ENCODE data around the gene LRG1. TPM values are rescaled to one million over a fixed set of nuclear protein-coding genes. Genes with fewer than 3 reads are reported as not detected.

LRG1 gene
- total and polyA plus RNA-seq, 8 donors: 2.1 to 23.3 (median 7.6) TPM; not detected in 1

DNA sequence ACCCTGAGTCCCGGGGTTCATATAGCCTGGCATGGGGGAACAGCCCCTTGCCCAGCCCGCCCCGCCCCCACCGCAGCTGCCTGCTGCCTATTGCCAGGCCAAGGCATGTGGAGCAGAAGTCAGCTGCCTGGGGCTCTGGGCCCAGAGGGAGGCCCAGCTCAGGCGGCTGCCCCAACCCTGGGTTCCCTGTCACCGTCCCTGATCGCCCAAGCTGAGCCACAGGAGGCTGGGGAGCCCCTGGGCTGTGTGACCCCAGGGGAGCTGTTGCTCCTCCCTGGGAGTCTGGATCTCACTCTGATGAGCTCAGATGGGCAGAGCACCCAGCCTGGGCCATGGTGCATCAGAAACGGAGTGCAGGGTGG, 22.9 kb downstream of the LRG1 start:
- WGBS, 5 donors: 43 to 60% (median 54%) methylated on average over 1 to 8 of the region's 8 CpGs
- H3K27ac ChIP-seq: peak overlapping the region in 3 of 5 donors; percentile 77 to 89 (median 82)

DNA sequence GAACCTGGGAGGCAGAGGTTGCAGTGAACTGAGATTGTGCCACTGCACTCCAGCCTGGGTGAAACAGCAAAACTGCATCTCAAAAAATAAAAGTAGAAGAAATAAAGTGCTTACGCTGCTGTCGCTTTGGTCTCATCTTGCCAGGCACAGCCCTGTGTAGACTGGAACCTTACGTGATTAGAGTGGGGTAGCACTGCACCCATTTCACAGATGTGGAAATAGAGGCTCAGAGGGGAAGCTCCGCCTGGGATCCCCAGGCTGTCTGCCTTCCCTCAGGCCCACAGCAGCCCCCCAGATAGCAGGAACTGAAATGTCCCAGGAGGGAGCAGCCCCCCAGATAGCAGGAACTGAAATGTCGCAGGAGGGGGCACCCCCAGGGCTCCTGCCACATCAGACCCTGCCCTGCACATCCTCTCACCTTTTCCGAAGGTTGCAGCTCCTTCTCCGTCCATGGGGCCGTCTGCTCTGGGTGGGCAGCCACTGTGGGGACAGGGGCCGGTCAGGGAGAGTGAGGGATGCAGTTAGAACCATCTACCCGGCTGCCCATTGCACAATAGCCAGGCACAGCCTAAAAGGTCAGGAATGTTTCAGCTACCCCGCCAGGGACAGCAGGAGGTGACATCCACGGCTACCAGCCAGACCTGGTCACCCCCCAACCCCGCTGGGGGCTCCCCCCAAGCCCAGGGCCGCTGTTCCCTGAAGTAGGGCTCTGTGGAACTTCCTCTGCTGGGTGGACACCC, 23.5 kb downstream of the LRG1 start:
- WGBS, 5 donors: 63 to 80% (median 77%) methylated on average over 12 to 14 of the region's 14 CpGs
- DNase-seq: no peak
- intact Hi-C loops (cut with DNase I; ENCODE audit: low total_unique reads): no loop called here
- TF ChIP-seq POLR2AphosphoS5 (IDR thresholded peaks at IDR 0.05) (no peak), EP300 (IDR thresholded peaks at IDR 0.05) (no peak), POLR2A (IDR thresholded peaks at IDR 0.05) (no peak)
- TF ChIP-seq, protein P1, sequence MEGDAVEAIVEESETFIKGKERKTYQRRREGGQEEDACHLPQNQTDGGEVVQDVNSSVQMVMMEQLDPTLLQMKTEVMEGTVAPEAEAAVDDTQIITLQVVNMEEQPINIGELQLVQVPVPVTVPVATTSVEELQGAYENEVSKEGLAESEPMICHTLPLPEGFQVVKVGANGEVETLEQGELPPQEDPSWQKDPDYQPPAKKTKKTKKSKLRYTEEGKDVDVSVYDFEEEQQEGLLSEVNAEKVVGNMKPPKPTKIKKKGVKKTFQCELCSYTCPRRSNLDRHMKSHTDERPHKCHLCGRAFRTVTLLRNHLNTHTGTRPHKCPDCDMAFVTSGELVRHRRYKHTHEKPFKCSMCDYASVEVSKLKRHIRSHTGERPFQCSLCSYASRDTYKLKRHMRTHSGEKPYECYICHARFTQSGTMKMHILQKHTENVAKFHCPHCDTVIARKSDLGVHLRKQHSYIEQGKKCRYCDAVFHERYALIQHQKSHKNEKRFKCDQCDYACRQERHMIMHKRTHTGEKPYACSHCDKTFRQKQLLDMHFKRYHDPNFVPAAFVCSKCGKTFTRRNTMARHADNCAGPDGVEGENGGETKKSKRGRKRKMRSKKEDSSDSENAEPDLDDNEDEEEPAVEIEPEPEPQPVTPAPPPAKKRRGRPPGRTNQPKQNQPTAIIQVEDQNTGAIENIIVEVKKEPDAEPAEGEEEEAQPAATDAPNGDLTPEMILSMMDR (IDR thresholded peaks at IDR 0.05): no peak
- peak overlapping the region in 3 of 4 donors; percentile 33 to 45 (median 41) for H3K4me3 ChIP-seq
- H3K36me3 ChIP-seq: peaks cover 0 to 28% (median 9%) of the 10 kb centered on the region in 4 donors
- H3K27me3 ChIP-seq: peaks cover 0 to 8% (median 0%) of the 10 kb centered on the region in 3 donors
- H3K27ac ChIP-seq: peak overlapping the region in 2 of 5 donors; percentile 82 to 89
- no peaks in the 10 kb centered on the region for H3K9me3 ChIP-seq
- peaks cover 17 to 37% (median 24%) of the 10 kb centered on the region in 4 donors for H3K4me1 ChIP-seq

More for the DNA sequence above, 22.9 kb downstream of the LRG1 start:
- TF ChIP-seq POLR2AphosphoS5 (IDR thresholded peaks at IDR 0.05) (no peak), POLR2A (IDR thresholded peaks at IDR 0.05) (no peak), EP300 (IDR thresholded peaks at IDR 0.05) (no peak)
- TF ChIP-seq, protein P1 (IDR thresholded peaks at IDR 0.05): no peak
- peaks cover 17 to 37% (median 24%) of the 10 kb centered on the region in 4 donors for H3K4me1 ChIP-seq
- peak overlapping the region in 3 of 4 donors; percentile 33 to 45 (median 41) for H3K4me3 ChIP-seq
- H3K9me3 ChIP-seq: no peaks in the 10 kb centered on the region
- DNase-seq: no peak
- H3K27me3 ChIP-seq: peaks cover 0 to 8% (median 0%) of the 10 kb centered on the region in 3 donors
- peaks cover 0 to 28% (median 9%) of the 10 kb centered on the region in 4 donors for H3K36me3 ChIP-seq
- intact Hi-C loops (cut with DNase I; ENCODE audit: low total_unique reads): no loop called here

DNA sequence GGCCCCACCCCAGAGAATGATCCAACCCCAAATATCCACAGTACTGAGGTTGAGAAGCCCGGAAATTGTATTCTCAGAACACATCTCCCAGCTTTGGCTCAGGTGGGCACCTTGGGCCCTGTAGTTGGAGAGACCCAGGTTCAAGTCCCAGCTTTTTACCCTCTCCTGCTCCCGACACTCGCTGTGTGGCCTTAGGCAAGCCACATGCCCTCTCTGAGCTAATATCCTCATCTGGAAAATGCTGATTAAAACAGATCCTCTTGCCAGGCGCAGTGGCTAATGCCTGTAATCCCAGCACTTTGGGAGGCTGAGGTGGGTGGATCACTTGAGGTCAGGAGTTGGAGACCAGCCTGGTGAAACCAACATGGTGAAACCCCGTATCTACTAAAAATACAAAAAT, 24.1 kb downstream of the LRG1 start:
- DNase-seq: no peak
- Histone ChIP-seq H3K27me3 (peaks cover 0 to 8% (median 0%) of the 10 kb centered on the region in 3 donors), H3K27ac (peak overlapping the region in 1 of 5 donors; percentile 89)

DNA sequence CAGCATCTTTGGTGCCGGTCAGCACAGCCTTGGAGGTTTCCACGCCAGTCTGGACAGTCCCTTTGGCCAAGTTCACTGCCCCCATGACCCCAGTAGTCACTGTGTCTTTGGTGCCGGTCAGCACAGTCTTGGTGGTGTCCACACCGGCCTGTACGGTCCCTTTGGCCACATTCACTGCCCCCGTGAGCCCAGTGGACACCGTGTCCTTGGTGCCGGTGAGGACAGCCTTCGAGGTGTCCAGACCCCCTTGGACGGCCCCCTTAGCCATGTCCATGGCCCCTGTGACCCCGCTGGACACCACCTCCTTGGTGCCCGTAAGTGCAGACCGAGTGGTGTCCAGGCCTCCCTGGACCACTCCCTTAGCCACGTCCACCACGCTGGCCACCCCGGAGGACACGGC, 26.6 kb downstream of the LRG1 start:
- no peaks in the 10 kb centered on the region for H3K9me3 ChIP-seq
- no peak for DNase-seq
- 86 to 95% (median 90%) methylated on average over 11 to 17 of the region's 17 CpGs for WGBS, 5 donors
- peaks cover 0 to 34% (median 11%) of the 10 kb centered on the region in 4 donors for H3K36me3 ChIP-seq
- H3K4me1 ChIP-seq: peaks cover 6 to 15% (median 10%) of the 10 kb centered on the region in 4 donors
- peaks cover 0 to 8% (median 0%) of the 10 kb centered on the region in 3 donors for H3K27me3 ChIP-seq
- no peak overlapping the region for H3K4me3 ChIP-seq
- intact Hi-C loops (cut with DNase I; ENCODE audit: low total_unique reads): no loop called here
- TF ChIP-seq EP300 (IDR thresholded peaks at IDR 0.05) (no peak), POLR2AphosphoS5 (IDR thresholded peaks at IDR 0.05) (no peak), POLR2A (IDR thresholded peaks at IDR 0.05) (no peak)
- TF ChIP-seq, protein P1 (IDR thresholded peaks at IDR 0.05): no peak
- no peak overlapping the region for H3K27ac ChIP-seq

More for the DNA sequence above, 24.1 kb downstream of the LRG1 start:
- intact Hi-C loops (cut with DNase I; ENCODE audit: low total_unique reads): no loop called here
- 88 to 91% (median 90%) methylated on average over 5 of the region's 5 CpGs for WGBS, 5 donors
- no peak overlapping the region for H3K4me3 ChIP-seq
- H3K9me3 ChIP-seq: no peaks in the 10 kb centered on the region
- TF ChIP-seq POLR2A (IDR thresholded peaks at IDR 0.05): no peak
- TF ChIP-seq EP300 (IDR thresholded peaks at IDR 0.05): no peak
- no peak for TF ChIP-seq POLR2AphosphoS5 (IDR thresholded peaks at IDR 0.05)
- TF ChIP-seq, protein P1 (IDR thresholded peaks at IDR 0.05): no peak
- H3K36me3 ChIP-seq: peaks cover 0 to 28% (median 9%) of the 10 kb centered on the region in 4 donors
- H3K4me1 ChIP-seq: peaks cover 17 to 34% (median 24%) of the 10 kb centered on the region in 4 donors
